ENCODE data around the gene USP17L21. TPM values are rescaled to one million over a fixed set of nuclear protein-coding genes. Genes with fewer than 3 reads are reported as not detected.
"Not testable (repeated sequence)": the region's sequence is repeated elsewhere in the genome, so short reads cannot be mapped to it uniquely, and the experiment has no call there.

USP17L21 gene, protein sequence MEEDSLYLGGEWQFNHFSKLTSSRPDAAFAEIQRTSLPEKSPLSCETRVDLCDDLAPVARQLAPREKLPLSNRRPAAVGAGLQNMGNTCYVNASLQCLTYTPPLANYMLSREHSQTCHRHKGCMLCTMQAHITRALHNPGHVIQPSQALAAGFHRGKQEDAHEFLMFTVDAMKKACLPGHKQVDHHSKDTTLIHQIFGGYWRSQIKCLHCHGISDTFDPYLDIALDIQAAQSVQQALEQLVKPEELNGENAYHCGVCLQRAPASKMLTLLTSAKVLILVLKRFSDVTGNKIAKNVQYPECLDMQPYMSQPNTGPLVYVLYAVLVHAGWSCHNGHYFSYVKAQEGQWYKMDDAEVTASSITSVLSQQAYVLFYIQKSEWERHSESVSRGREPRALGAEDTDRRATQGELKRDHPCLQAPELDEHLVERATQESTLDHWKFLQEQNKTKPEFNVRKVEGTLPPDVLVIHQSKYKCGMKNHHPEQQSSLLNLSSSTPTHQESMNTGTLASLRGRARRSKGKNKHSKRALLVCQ
- not detected in 2 replicates for total RNA-seq
- polyA plus RNA-seq: not detected in 2 replicates
- polyA plus RNA-seq (2012): not detected in 2 replicates
- not detected in 2 replicates for polyA minus RNA-seq (ENCODE audit: low replicate concordance)

DNA sequence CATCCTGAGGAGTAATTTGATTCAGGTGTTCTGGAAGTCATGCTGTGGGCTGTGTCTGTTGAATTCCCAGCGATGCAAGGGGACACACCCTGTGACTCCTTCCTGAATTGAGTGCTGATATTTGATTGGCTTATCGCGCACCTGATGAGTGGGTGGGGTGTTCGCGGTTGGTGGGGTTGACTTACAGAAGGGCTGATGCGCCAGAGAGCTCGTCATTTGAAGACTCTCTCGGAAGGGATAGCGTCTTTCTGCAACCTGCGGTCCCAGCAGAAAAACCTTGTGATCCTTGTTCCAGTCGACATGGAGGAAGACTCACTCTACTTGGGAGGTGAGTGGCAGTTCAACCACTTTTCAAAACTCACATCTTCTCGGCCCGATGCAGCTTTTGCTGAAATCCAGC is at the start of gene USP17L21:
USP17L21 (plus strand) TSS at position 301 of the 400 bp plus-strand sequence; CDS start at position 301, 0 bp downstream.
- H3K9ac ChIP-seq (ENCODE audit: insufficient read depth, low read length); H2AFZ ChIP-seq (ENCODE audit: low read length); H3K4me1 ChIP-seq (ENCODE audit: control insufficient read depth, extremely low read depth, insufficient read depth, low read length); H3K4me3 ChIP-seq (replicated peaks in 1 of 4; ENCODE audit: control extremely low read depth in 1 of 4, insufficient read depth in 1 of 4, low read depth in 3 of 4, low read length in 4 of 4); H3K36me3 ChIP-seq (ENCODE audit: control insufficient read depth, insufficient read depth, low read length); DNase-seq (ENCODE audit: low read depth in 2 of 2); H3K4me2 ChIP-seq (ENCODE audit: extremely low read depth, insufficient read depth, low read length); H3K9me3 ChIP-seq (ENCODE audit: control insufficient read depth, insufficient read depth, low read depth, low read length); H3K79me2 ChIP-seq (ENCODE audit: control insufficient read depth, insufficient read depth, low read length); H4K20me1 ChIP-seq (ENCODE audit: control insufficient read depth, extremely low read depth, insufficient read depth, low read length); H3K27me3 ChIP-seq (ENCODE audit: control insufficient read depth, insufficient read depth, low read length); H3K27ac ChIP-seq (ENCODE audit: insufficient read depth, low read length): not testable (repeated sequence)

DNA sequence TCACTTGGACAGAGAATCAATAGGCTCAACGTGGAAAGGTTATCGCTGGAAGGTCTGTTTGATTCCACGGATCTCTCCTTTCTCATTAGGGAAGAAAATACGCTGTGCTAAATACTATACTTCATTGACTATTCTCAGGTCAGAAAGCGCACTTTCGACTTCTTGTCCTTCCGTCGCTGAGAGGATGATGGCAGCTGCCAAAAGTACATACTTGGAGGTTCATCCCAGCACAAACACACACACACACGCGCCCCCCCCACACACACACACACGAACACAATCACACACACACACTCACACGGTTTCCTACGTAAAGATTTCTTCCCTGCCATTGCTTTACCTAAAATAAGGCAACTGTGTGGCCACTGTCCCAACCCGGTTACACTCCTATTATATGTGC is 48.0 kb upstream of the USP17L21 start:
- H4K20me1 ChIP-seq (ENCODE audit: control insufficient read depth, extremely low read depth, insufficient read depth, low read length); H3K4me3 ChIP-seq (replicated peaks in 1 of 4; ENCODE audit: control extremely low read depth in 1 of 4, insufficient read depth in 1 of 4, low read depth in 3 of 4, low read length in 4 of 4); H2AFZ ChIP-seq (ENCODE audit: low read length); H3K4me1 ChIP-seq (ENCODE audit: control insufficient read depth, extremely low read depth, insufficient read depth, low read length); H3K27me3 ChIP-seq (ENCODE audit: control insufficient read depth, insufficient read depth, low read length); H3K4me2 ChIP-seq (ENCODE audit: extremely low read depth, insufficient read depth, low read length); DNase-seq (ENCODE audit: low read depth in 2 of 2); H3K9ac ChIP-seq (ENCODE audit: insufficient read depth, low read length); H3K9me3 ChIP-seq (ENCODE audit: control insufficient read depth, insufficient read depth, low read depth, low read length); H3K27ac ChIP-seq (ENCODE audit: insufficient read depth, low read length); H3K36me3 ChIP-seq (ENCODE audit: control insufficient read depth, insufficient read depth, low read length); H3K79me2 ChIP-seq (ENCODE audit: control insufficient read depth, insufficient read depth, low read length): not testable (repeated sequence)

DNA sequence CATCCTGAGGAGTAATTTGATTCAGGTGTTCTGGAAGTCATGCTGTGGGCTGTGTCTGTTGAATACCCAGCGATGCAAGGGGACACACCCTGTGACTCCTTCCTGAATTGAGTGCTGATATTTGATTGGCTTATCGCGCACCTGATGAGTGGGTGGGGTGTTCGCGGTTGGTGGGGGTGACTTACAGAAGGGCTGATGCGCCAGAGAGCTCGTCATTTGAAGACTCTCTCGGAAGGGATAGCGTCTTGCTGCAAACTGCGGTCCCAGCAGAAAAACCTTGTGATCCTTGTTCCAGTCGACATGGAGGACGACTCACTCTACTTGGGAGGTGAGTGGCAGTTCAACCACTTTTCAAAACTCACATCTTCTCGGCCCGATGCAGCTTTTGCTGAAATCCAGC is 47.6 kb upstream of the USP17L21 start, which contains the start of gene USP17L11:
USP17L11 (plus strand) TSS at position 301 of the 400 bp plus-strand sequence; CDS start at position 301, 0 bp downstream.
- H3K36me3 ChIP-seq (ENCODE audit: control insufficient read depth, insufficient read depth, low read length); H3K4me3 ChIP-seq (replicated peaks in 1 of 4; ENCODE audit: control extremely low read depth in 1 of 4, insufficient read depth in 1 of 4, low read depth in 3 of 4, low read length in 4 of 4); H4K20me1 ChIP-seq (ENCODE audit: control insufficient read depth, extremely low read depth, insufficient read depth, low read length); H2AFZ ChIP-seq (ENCODE audit: low read length); H3K27ac ChIP-seq (ENCODE audit: insufficient read depth, low read length); H3K79me2 ChIP-seq (ENCODE audit: control insufficient read depth, insufficient read depth, low read length); H3K27me3 ChIP-seq (ENCODE audit: control insufficient read depth, insufficient read depth, low read length); H3K4me2 ChIP-seq (ENCODE audit: extremely low read depth, insufficient read depth, low read length); H3K9ac ChIP-seq (ENCODE audit: insufficient read depth, low read length); H3K4me1 ChIP-seq (ENCODE audit: control insufficient read depth, extremely low read depth, insufficient read depth, low read length); H3K9me3 ChIP-seq (ENCODE audit: control insufficient read depth, insufficient read depth, low read depth, low read length); DNase-seq (ENCODE audit: low read depth in 2 of 2): not testable (repeated sequence)

DNA sequence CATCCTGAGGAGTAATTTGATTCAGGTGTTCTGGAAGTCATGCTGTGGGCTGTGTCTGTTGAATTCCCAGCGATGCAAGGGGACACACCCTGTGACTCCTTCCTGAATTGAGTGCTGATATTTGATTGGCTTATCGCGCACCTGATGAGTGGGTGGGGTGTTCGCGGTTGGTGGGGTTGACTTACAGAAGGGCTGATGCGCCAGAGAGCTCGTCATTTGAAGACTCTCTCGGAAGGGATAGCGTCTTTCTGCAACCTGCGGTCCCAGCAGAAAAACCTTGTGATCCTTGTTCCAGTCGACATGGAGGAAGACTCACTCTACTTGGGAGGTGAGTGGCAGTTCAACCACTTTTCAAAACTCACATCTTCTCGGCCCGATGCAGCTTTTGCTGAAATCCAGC is 42.8 kb upstream of the USP17L21 start, which contains the start of gene USP17L12:
USP17L12 (plus strand) TSS at position 301 of the 400 bp plus-strand sequence; CDS start at position 301, 0 bp downstream.
- not testable (repeated sequence) for H3K4me3 ChIP-seq (replicated peaks in 1 of 4; ENCODE audit: control extremely low read depth in 1 of 4, insufficient read depth in 1 of 4, low read depth in 3 of 4, low read length in 4 of 4); DNase-seq (ENCODE audit: low read depth in 2 of 2); H3K27me3 ChIP-seq (ENCODE audit: control insufficient read depth, insufficient read depth, low read length)

DNA sequence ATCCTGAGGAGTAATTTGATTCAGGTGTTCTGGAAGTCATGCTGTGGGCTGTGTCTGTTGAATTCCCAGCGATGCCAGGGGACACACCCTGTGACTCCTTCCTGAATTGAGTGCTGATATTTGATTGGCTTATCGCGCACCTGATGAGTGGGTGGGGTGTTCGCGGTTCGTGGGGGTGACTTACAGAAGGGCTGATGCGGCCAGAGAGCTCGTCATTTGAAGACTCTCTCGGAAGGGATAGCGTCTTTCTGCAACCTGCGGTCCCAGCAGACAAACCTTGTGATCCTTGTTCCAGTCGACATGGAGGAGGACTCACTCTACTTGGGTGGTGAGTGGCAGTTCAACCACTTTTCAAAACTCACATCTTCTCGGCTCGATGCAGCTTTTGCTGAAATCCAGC is 38.1 kb upstream of the USP17L21 start, which contains the start of gene USP17L13:
USP17L13 (plus strand) TSS at position 301 of the 400 bp plus-strand sequence; CDS start at position 301, 0 bp downstream.
- H3K79me2 ChIP-seq (ENCODE audit: control insufficient read depth, insufficient read depth, low read length); H3K4me3 ChIP-seq (replicated peaks in 1 of 4; ENCODE audit: control extremely low read depth in 1 of 4, insufficient read depth in 1 of 4, low read depth in 3 of 4, low read length in 4 of 4); H3K27ac ChIP-seq (ENCODE audit: insufficient read depth, low read length); H3K4me1 ChIP-seq (ENCODE audit: control insufficient read depth, extremely low read depth, insufficient read depth, low read length); DNase-seq (ENCODE audit: low read depth in 2 of 2); H3K27me3 ChIP-seq (ENCODE audit: control insufficient read depth, insufficient read depth, low read length); H4K20me1 ChIP-seq (ENCODE audit: control insufficient read depth, extremely low read depth, insufficient read depth, low read length); H3K9me3 ChIP-seq (ENCODE audit: control insufficient read depth, insufficient read depth, low read depth, low read length); H3K9ac ChIP-seq (ENCODE audit: insufficient read depth, low read length); H3K36me3 ChIP-seq (ENCODE audit: control insufficient read depth, insufficient read depth, low read length); H2AFZ ChIP-seq (ENCODE audit: low read length); H3K4me2 ChIP-seq (ENCODE audit: extremely low read depth, insufficient read depth, low read length): not testable (repeated sequence)

More for the DNA sequence above, 42.8 kb upstream of the USP17L21 start, which contains the start of gene USP17L12:
- not testable (repeated sequence) for H3K36me3 ChIP-seq (ENCODE audit: control insufficient read depth, insufficient read depth, low read length); H3K9ac ChIP-seq (ENCODE audit: insufficient read depth, low read length); H4K20me1 ChIP-seq (ENCODE audit: control insufficient read depth, extremely low read depth, insufficient read depth, low read length); H3K27ac ChIP-seq (ENCODE audit: insufficient read depth, low read length); H2AFZ ChIP-seq (ENCODE audit: low read length); H3K9me3 ChIP-seq (ENCODE audit: control insufficient read depth, insufficient read depth, low read depth, low read length); H3K79me2 ChIP-seq (ENCODE audit: control insufficient read depth, insufficient read depth, low read length); H3K4me1 ChIP-seq (ENCODE audit: control insufficient read depth, extremely low read depth, insufficient read depth, low read length); H3K4me2 ChIP-seq (ENCODE audit: extremely low read depth, insufficient read depth, low read length)

DNA sequence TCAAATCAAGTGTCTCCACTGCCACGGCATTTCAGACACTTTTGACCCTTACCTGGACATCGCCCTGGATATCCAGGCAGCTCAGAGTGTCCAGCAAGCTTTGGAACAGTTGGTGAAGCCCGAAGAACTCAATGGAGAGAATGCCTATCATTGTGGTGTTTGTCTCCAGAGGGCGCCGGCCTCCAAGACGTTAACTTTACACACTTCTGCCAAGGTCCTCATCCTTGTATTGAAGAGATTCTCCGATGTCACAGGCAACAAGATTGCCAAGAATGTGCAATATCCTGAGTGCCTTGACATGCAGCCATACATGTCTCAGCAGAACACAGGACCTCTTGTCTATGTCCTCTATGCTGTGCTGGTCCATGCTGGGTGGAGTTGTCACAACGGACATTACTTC is 32.4 kb upstream of the USP17L21 start:
- H3K27ac ChIP-seq (ENCODE audit: insufficient read depth, low read length); H3K9me3 ChIP-seq (ENCODE audit: control insufficient read depth, insufficient read depth, low read depth, low read length); H3K79me2 ChIP-seq (ENCODE audit: control insufficient read depth, insufficient read depth, low read length); H3K4me3 ChIP-seq (replicated peaks in 1 of 4; ENCODE audit: control extremely low read depth in 1 of 4, insufficient read depth in 1 of 4, low read depth in 3 of 4, low read length in 4 of 4); H3K36me3 ChIP-seq (ENCODE audit: control insufficient read depth, insufficient read depth, low read length); DNase-seq (ENCODE audit: low read depth in 2 of 2); H2AFZ ChIP-seq (ENCODE audit: low read length); H3K27me3 ChIP-seq (ENCODE audit: control insufficient read depth, insufficient read depth, low read length); H4K20me1 ChIP-seq (ENCODE audit: control insufficient read depth, extremely low read depth, insufficient read depth, low read length); H3K4me1 ChIP-seq (ENCODE audit: control insufficient read depth, extremely low read depth, insufficient read depth, low read length); H3K4me2 ChIP-seq (ENCODE audit: extremely low read depth, insufficient read depth, low read length); H3K9ac ChIP-seq (ENCODE audit: insufficient read depth, low read length): not testable (repeated sequence)

Data from fibroblast of lung (primary cell).